T follicular helper cell (primary cell): Measurements from ENCODE around the gene LYRM4.
"Not testable (repeated sequence)": the region's sequence is repeated elsewhere in the genome, so short reads cannot be mapped to it uniquely, and the experiment has no call there.

ENCODE experiments used
- DNase-seq: peaks from one replicate; pipeline ENCODE4 v3.0.0-alpha.2; 2020; ENCODE audit warnings: low read depth

The LYRM4 gene

DNA sequence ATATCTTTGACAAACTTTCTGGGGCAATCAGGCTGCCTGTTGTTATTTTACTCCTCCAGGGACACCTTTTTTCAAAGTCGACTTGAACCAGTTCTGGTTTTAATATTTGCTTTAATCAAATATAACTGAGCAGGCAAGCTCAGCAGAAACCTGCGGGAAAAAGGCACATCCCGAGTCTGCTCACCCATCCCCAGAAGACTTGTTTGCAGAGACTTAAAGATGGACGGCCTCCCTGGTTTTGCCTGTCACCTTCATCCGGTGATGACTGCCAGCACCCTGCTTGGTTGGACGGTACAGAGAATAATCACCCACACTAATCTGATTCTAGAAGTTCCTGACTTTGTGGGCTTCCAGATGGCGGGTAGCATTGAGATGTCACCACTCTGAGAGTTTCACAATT lies 138.8 kb downstream of the LYRM4 start:
- DNase-seq: no peak

DNA sequence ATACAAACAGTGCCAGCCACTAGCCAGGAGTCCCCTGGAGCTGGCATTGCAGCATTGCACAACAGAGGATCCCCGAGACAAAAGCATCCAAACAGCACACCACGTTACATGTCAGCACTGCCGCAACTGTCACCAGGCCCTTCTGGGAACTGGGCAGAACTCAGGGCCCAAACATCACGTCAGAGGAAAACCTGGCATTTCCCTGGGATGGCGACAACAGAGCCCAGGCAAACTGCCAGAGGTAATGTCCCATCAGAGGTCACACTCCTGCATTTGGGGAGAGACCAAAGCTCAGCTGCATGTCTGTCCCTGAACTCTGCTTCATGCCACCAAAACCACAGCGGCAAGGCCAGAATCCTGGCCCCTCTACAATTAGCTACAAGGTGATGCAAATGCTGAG lies 139.3 kb downstream of the LYRM4 start:
- DNase-seq: no peak

GRCh38 chr6:5120543-5120942 lies 140.2 kb downstream of the LYRM4 start:
- DNase-seq: not testable (repeated sequence)

DNA sequence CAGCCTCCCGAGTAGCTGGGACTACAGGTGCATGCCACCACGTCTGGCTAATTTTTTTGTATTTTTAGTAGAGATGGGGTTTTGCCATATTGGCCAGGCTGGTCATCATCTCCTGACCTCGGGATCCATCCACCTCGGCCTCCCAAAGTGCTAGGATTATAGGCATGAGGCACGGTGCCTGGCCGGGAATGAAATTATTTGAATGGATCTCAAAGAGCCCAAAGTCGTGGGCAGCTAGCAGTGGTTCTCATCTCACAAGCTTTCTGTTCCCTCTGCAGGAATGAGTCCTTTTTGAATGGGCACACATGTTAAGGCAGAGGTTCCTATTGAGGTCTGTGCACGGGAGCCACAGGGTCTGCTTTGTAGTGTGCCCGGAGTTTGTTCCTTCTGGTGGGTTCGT lies 140.7 kb downstream of the LYRM4 start:
- no peak for DNase-seq

DNA sequence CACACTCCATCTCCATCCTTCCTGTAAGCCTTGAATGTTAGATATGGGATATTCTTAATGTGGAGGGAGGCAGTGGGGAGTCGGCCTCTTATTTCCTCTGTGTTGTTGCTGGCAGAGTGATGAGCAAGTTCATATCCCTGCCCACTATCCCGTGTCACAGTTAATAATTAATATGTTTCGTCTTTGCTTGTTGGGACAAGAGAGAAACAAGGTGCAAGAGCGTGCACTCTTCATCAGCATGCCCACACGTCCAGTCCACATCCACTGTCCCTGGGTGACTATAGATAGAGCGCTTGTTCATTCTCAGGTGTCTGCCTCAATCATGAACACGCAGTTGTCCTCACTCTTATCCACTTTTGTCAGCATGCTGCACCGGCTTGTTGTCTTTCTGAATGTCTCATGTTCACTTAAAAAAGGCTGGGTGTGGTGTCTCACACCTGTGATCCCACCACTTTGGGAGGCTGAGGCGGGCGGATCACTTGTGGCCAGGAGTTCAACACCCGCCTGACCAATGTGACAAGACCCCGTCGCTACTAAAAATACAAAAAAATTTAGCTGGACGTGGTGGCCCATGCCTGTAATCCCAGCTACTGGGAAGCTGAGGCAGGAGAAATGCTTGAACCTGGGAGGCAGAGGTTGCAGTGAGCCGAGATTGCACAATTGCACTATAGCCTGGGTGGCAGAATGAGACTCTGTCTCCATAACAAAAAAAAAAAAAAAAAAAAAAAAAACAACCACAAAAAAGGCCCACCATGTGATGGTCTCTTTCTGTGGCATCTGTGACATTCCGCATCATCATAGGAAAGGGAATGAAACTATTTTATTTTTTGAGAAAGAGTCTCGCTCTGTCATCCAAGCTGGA lies 141.4 kb downstream of the LYRM4 start:
- DNase-seq: no peak

DNA sequence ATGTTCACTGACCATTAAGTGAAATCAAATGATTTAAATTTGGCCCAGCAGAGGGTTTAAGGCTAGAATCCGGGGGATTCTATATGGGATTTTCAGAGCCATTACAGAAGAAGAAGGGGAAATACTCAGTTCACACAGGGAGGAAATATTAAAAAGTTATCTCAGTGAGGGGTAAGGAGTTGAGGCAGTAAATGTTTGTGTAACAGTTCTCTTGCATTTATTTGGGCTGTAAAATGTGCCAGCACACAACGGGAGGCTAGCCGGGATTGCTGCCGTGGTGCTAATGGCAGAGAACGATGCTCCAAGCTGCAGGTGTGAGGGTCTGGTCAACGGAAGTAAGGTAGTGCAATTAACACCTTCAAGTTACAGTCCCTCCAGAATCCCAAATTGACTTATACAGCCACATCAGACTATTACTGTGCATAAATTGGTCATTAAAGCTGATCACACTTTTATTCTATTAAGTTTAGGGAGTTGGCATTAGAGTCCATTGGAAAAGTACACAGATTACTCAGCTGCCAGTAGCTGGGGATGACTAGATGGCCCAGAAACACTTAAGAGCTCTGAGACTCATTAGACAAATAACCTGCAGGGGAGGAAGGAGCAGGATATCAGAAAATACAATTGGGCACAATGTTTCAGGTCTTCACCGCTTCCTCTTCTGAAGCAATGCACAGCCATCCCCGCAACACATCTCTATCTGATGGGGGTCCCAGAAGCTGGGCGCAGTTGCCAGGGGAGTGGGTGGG lies 144.3 kb downstream of the LYRM4 start:
- no peak for DNase-seq

DNA sequence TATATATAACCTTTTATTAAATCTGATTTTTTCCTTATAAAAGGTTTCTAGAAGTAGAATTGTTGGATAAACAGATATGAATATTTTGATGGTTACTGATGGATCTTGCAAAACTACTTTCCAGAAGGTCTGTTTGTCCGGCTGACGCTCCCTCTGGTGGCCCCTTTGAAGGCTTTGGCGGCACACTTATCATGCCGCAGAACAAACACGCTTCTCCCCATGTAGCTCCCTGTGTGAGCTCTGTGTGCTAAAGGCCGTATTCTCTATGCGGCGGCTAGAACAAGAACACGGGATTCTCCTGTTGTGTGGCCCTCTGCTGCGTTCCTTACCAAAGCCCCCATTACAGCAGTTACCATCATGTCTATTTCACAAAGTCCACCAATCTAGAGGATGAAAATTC lies 145.6 kb downstream of the LYRM4 start:
- DNase-seq: no peak

DNA sequence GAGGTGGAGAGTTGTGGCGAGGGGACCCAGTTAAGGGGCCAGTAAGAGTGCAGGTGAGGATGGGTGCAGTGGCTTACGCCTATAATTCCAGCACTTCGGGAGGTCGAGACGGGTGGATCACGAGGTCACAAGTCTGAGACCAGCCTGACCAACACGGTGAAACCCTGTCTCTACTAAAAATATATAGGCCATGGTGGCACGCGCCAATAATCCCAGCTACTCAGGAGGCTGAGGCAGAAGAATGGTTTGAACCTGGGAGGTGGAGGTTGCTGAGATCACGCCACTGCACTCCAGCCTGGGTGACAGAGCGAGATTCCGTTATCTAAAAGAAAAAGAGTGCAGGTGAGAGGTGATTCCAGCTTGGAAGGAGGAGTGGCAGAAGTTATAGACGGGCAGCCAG lies 147.7 kb downstream of the LYRM4 start:
- DNase-seq: no peak

GRCh38 chr6:5112066-5112799 lies 148.5 kb downstream of the LYRM4 start:
- DNase-seq: no peak

DNA sequence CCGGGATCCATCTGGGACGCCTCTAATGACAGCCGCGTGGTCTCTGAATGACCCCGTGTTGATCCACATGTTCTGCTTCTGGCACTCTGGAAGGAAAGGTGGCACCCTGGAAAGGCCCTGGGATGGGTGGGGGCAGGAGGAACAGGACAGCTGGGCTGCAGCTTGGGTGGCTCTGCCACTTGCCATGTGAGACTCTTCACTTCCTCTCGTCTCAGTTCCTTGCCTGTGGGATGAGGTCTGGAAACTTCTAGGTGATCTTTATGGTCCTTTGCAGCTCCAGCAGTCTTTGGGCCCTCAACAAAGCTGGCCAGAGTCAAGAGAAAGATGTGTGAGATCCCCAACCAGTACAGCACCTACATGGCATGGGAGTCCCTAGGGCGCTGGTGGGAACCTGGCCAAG lies 149.1 kb downstream of the LYRM4 start:
- DNase-seq: no peak

DNA sequence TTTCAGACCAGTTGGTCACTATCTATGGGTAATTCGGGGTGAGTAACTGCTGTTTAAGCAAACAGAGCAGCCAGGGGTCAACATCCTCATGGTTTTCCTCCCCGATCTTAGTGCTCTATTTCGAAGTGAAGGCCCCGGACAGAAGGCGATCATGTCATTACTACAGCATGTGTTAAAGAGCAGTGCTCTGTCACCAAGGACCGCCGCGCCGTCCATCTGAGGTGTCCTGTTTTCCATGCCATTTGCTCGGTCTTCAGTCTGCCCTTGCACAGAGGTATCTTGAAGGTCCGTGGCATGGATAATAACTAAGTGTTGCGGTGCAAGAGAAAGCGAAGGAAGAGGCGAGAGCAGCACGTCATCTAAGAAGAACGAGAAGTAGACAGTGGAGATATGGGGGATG lies 150.5 kb downstream of the LYRM4 start:
- DNase-seq: no peak

GRCh38 chr6:5109436-5109835 lies 151.3 kb downstream of the LYRM4 start:
- no peak for DNase-seq

GRCh38 chr6:5108536-5109150 lies 152.1 kb downstream of the LYRM4 start:
- DNase-seq: no peak

- no peak for DNase-seq
These were observed 152.7 kb downstream of the LYRM4 start for GRCh38 chr6:5108068-5108467.

- DNase-seq: no peak
These were observed 153.4 kb downstream of the LYRM4 start for GRCh38 chr6:5107341-5107740.

DNA sequence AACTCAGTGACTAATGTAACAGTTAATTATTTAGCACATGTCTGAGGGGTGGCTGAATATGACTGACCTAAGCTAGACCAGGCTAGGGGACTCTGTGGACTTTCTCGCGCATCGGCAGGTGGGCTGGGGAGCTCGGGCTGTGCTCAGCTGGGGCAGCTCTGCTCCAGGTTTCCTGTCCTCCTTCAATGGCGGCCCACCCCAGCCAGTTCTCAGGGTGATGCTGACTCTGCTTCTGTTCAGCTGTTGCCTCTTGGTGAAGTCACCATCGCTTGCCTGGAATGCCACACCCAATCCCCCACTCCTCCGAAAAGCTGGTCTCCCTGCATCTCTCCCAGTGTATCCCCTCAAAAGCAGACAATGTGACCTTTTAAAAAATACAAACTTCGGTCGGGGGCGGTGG lies 155.6 kb downstream of the LYRM4 start:
- DNase-seq: no peak

- DNase-seq: no peak
These were observed 156.1 kb downstream of the LYRM4 start for GRCh38 chr6:5104667-5105066.

- DNase-seq: no peak
These were observed 157.5 kb downstream of the LYRM4 start for GRCh38 chr6:5103250-5103649.

- DNase-seq: no peak
These were observed 158.3 kb downstream of the LYRM4 start for GRCh38 chr6:5102267-5102970.

GRCh38 chr6:5100806-5101205 lies 159.9 kb downstream of the LYRM4 start:
- no peak for DNase-seq

- no peak for DNase-seq
These were observed 161.2 kb downstream of the LYRM4 start for GRCh38 chr6:5099537-5099936.
